NCI-H1436 (cell line): ENCODE data around the gene AUTS2.

ENCODE experiments used
- DNase-seq: peaks from one replicate; lab custom pipeline; 2025; lab: John Stamatoyannopoulos, UW

The AUTS2 gene

GRCh38 chr7:70657989-70658632, 1059.8 kb downstream of the AUTS2 start:
- no peak for DNase-seq

- no peak for DNase-seq
These were observed 1061.0 kb downstream of the AUTS2 start for GRCh38 chr7:70659263-70659662.

- DNase-seq = no peak
These were observed 1062.0 kb downstream of the AUTS2 start for GRCh38 chr7:70660154-70660818.

- DNase-seq = no peak
These were observed 1062.5 kb downstream of the AUTS2 start for GRCh38 chr7:70660819-70661191.

GRCh38 chr7:70663680-70664079, 1065.4 kb downstream of the AUTS2 start:
- no peak for DNase-seq

GRCh38 chr7:70665997-70666396, 1067.7 kb downstream of the AUTS2 start:
- no peak for DNase-seq

GRCh38 chr7:70667406-70667805, 1069.1 kb downstream of the AUTS2 start:
- DNase-seq = no peak

- no peak for DNase-seq
These were observed 1070.5 kb downstream of the AUTS2 start for GRCh38 chr7:70668606-70669358.

- no peak for DNase-seq
These were observed 1071.6 kb downstream of the AUTS2 start for GRCh38 chr7:70669854-70670253.

GRCh38 chr7:70670288-70670687, 1072.0 kb downstream of the AUTS2 start:
- no peak for DNase-seq

GRCh38 chr7:70673778-70674570, 1075.7 kb downstream of the AUTS2 start:
- DNase-seq = peak; percentile 61

- DNase-seq = peak; percentile 61
These were observed 1076.3 kb downstream of the AUTS2 start for GRCh38 chr7:70674571-70675010.

- DNase-seq = no peak
These were observed 1078.0 kb downstream of the AUTS2 start for GRCh38 chr7:70676243-70676642.

GRCh38 chr7:70678621-70679251, 1080.5 kb downstream of the AUTS2 start:
- DNase-seq = no peak

- no peak for DNase-seq
These were observed 1081.4 kb downstream of the AUTS2 start for GRCh38 chr7:70679661-70680060.

- DNase-seq = no peak
These were observed 1082.0 kb downstream of the AUTS2 start for GRCh38 chr7:70680306-70680705.

- DNase-seq = no peak
These were observed 1082.6 kb downstream of the AUTS2 start for GRCh38 chr7:70680743-70681468.

GRCh38 chr7:70681469-70682350, 1083.4 kb downstream of the AUTS2 start:
- DNase-seq = no peak

- no peak for DNase-seq
These were observed 1085.9 kb downstream of the AUTS2 start for GRCh38 chr7:70684173-70684572.

- DNase-seq = no peak
These were observed 1095.0 kb downstream of the AUTS2 start for GRCh38 chr7:70693321-70693685.
